Left lung (tissue), 10 donors: ENCODE results near the gene SSRP1. TPM values are rescaled to one million over a fixed set of nuclear protein-coding genes. Genes with fewer than 3 reads are reported as not detected.

Experiments used
- ATAC-seq: fragments of 200-7000 bp; cut with Tn5 transposase; one replicate; pipeline ENCODE4 v1.9.1; 2020; ENCODE audit warnings: moderate library complexity
- DNase-seq, 4 donors: peaks; one replicate each; pipeline ENCODE4 v3.0.0-alpha.2; 2013 to 2020
- H3K27ac ChIP-seq, 2 donors: fragments of 200-600 bp; sonication (generic) in 1 of 2; one replicate each; pipeline versions ENCODE4 v1.5.0 to v1.8.0; 2020 to 2021
- H3K27me3 ChIP-seq, 2 donors: fragments of 200-600 bp; sonication (generic) in 1 of 2; one replicate each; pipeline versions ENCODE4 v1.5.0 to v1.8.0; 2020 to 2021
- H3K36me3 ChIP-seq, 2 donors: fragments of 200-600 bp; sonication (generic) in 1 of 2; one replicate each; pipeline versions ENCODE4 v1.5.0 to v1.8.0; 2020 to 2021
- H3K4me1 ChIP-seq, 2 donors: fragments of 200-600 bp; one replicate each; pipeline ENCODE4 v1.8.0; 2021
- H3K4me3 ChIP-seq, 2 donors: fragments of 200-600 bp; sonication (generic) in 1 of 2; one replicate each; pipeline versions ENCODE4 v1.5.0 to v1.8.0; 2020 to 2021; ENCODE audit warnings: mild to moderate bottlenecking in 1 of 2
- H3K9me3 ChIP-seq, 2 donors: fragments of 200-600 bp; sonication (generic) in 1 of 2; one replicate each; pipeline versions ENCODE4 v1.5.0 to v1.8.0; 2020 to 2021
- CTCF ChIP-seq, 2 donors: fragments of 200-600 bp; sonication (generic) in 1 of 2; IDR thresholded peaks; one replicate each; pipeline versions ENCODE4 v1.5.0 to v1.8.0; 2021; ENCODE audit warnings: antibody characterized with exemption in 2 of 2
- intact Hi-C, 2 donors: fragments of 100-400 bp; cut with DNase I; formaldehyde crosslinking; loops; one replicate each; pipeline versions ENCODE4 v1.11.2 to v1.14.2; 2022
- polyA plus RNA-seq, 6 donors: library from polyadenylated mRNA; unstranded; fragments of 120-200 nt; gene quantifications; one replicate each; pipeline ENCODE4 v1.2.1, GENCODE V29; 2013; ENCODE audit not compliant: insufficient read length in 6 of 6
- total RNA-seq, 2 donors: library from RNA; stranded (reverse); fragmentation: NEBNext Ultra II Directional; extraction: Animal tissue kit (Norgen Biotek cat#: 25700); gene quantifications; one replicate each; pipeline ENCODE4 v1.2.1, GENCODE V29; 2021
- donor health status: DM: no; HTN: yes; CAD: no.
- donor health status: DM: no; HTN: no; CAD: no.

The SSRP1 gene
- total and polyA plus RNA-seq, 8 donors, result 57.3 to 208 (median 179) TPM

- Histone ChIP-seq H3K27ac (peak overlapping the region; percentile 95 to 96), H3K27me3 (no peaks in the 10 kb centered on the region), H3K4me3 (peak overlapping the region; percentile 70 to 71), H3K4me1 (peaks cover 26 to 49% of the 10 kb centered on the region in 2 donors), H3K9me3 (no peaks in the 10 kb centered on the region), H3K36me3 (peaks cover 0 to 51% of the 10 kb centered on the region in 2 donors)
- intact Hi-C loops, result no loop called here
- DNase-seq (peak in 2 of 4 donors; percentile 26 to 76), ATAC-seq (peak; percentile 19)
- no peak for TF ChIP-seq CTCF (IDR thresholded peaks at IDR 0.05)
These were observed 10.0 kb downstream of the SSRP1 start for GRCh38 chr11:57325735-57326048.

- H3K36me3 ChIP-seq, result peaks cover 0 to 50% of the 10 kb centered on the region in 2 donors
These were observed 10.6 kb downstream of the SSRP1 start, which contains the start of gene TNKS1BP1 for GRCh38 chr11:57324886-57325734. TNKS1BP1 (minus strand) TSS chr11:57324952; CDS start chr11:57321885, 3,067 bp downstream.

GRCh38 chr11:57324154-57324885 is 11.4 kb downstream of the SSRP1 start:
- H3K9me3 ChIP-seq, result no peaks in the 10 kb centered on the region
- no peaks in the 10 kb centered on the region for H3K27me3 ChIP-seq
- H3K4me3 ChIP-seq, result peak overlapping the region; percentile 70 to 71
- DNase-seq (peak; percentile 63 to 84 (median 74)), ATAC-seq (peak; percentile 0)
- intact Hi-C loops, result no loop called here
- peaks cover 0 to 50% of the 10 kb centered on the region in 2 donors for H3K36me3 ChIP-seq
- H3K27ac ChIP-seq, result peak overlapping the region; percentile 95 to 96
- H3K4me1 ChIP-seq, result peaks cover 31 to 62% of the 10 kb centered on the region in 2 donors
- TF ChIP-seq CTCF (IDR thresholded peaks at IDR 0.05), result no peak

More at GRCh38 chr11:57324886-57325734, 10.6 kb downstream of the SSRP1 start, which contains the start of gene TNKS1BP1:
- Histone ChIP-seq H3K9me3 (no peaks in the 10 kb centered on the region), H3K27me3 (no peaks in the 10 kb centered on the region), H3K27ac (peak within 1 kb of the TSS; percentile 95 to 96), H3K4me3 (peak within 1 kb of the TSS; percentile 70 to 71), H3K4me1 (peaks cover 31 to 54% of the 10 kb centered on the region in 2 donors)
- ATAC-seq, result peak; percentile 79
- intact Hi-C loops, result no loop called here
- TF ChIP-seq CTCF (IDR thresholded peaks at IDR 0.05), result no peak
- DNase-seq, result peak; percentile 94 to 99 (median 98)

- H3K27me3 ChIP-seq, result no peaks in the 10 kb centered on the region
- H3K4me1 ChIP-seq, result peaks cover 31 to 63% of the 10 kb centered on the region in 2 donors
- H3K4me3 ChIP-seq, result peak overlapping the region; percentile 70 to 71
- intact Hi-C loops, result no loop called here
- ATAC-seq (no peak), DNase-seq (no peak)
- H3K27ac ChIP-seq, result peak overlapping the region; percentile 95 to 96
- H3K9me3 ChIP-seq, result no peaks in the 10 kb centered on the region
- TF ChIP-seq CTCF (IDR thresholded peaks at IDR 0.05), result no peak
- H3K36me3 ChIP-seq, result peaks cover 0 to 45% of the 10 kb centered on the region in 2 donors
These were observed 11.9 kb downstream of the SSRP1 start for GRCh38 chr11:57323855-57324153.
